Raji (cell line): ENCODE results near the gene HOMER2.

Experiments
- POLR2A ChIP-seq: IDR thresholded peaks from 2 replicates; pipeline ENCODE4 v1.6.1; 2011; ENCODE audit warnings: low read depth, low read length, control low read depth; ENCODE audit not compliant: insufficient read depth

HOMER2 gene

DNA sequence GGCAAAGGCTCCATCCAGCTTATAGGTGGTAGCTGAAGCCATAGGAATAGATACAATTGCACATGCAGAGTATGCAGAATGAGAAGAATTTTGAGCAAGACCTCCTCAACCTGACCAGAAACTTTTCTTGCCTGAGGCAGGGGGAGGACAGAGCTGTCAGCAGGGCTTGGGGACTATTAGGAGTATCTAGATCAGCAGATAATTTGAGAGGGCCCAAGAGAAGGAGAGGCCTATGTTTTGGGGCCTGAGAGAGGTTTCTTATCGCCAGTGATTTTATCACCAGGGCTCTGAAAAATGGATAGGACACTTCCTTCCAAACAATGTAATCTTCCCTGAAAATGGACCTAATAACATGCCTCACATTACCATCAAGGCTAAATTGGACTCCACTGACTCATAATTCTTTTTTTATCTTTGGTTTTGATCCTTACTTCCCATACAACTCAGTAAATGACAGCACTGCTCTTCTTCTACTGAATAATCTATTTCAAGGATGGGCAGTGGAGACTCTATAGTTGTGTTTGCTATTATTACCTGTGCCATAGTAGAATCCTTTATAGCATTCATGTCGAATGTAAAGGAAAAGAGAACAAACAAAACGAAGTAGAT lies 17.7 kb upstream of the HOMER2 start:
- no peak for TF ChIP-seq POLR2A

DNA sequence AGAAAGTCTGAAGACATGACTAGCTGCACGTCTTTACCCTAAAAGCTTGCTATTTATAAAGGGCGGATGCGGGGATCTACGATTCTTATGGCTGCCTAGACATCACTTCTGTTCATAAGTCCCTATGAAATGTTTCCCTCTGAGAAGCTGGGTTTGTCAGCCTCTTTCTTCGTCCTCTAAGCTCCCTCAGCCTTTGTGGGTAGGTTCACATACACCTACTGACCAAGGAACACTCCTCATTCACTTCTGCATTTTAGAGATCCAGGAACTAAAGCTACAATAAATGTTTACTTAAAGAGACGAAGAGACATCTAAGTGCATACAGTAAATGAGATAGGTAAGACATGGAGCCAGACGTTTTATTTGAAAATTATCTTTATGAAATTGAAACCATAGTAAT lies 16.8 kb upstream of the HOMER2 start:
- no peak for TF ChIP-seq POLR2A

DNA sequence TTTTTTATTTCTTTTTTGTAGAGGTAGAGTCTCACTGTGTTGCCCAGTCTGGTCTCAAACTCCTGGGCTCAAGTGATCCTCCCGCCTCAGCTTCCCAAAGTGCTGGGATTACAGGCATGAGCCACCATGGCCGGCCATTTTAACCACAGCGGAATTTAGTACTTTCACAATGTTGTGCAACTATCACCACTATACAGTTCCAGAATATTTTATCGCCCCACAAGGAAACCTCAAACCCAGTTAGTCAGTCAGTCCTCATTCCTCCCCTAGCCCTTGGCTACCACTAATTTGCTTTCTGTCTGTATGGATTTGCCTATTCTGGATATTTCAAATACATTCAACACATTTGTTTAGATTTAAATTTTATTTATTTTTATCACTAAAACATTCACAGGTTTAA lies 15.5 kb upstream of the HOMER2 start:
- no peak for TF ChIP-seq POLR2A

DNA sequence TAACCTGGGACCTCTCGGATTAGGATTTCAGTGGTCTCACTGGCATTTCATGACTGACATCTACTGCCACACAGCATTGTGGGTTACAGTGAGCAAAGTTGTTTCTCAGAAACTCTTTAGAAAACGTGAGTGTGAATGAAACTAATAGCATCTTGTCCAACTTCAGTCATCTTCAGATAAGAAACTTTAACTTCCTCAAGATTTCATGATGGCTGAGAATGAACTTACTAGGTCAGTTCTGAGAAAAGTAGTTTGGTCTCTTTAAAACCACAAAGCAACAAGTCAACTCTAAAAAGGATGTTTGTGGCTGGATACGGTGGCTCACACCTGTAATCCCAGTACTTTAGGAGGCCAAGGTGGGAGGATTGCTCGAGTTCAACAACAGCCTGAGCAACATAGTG lies 14.2 kb upstream of the HOMER2 start:
- no peak for TF ChIP-seq POLR2A

DNA sequence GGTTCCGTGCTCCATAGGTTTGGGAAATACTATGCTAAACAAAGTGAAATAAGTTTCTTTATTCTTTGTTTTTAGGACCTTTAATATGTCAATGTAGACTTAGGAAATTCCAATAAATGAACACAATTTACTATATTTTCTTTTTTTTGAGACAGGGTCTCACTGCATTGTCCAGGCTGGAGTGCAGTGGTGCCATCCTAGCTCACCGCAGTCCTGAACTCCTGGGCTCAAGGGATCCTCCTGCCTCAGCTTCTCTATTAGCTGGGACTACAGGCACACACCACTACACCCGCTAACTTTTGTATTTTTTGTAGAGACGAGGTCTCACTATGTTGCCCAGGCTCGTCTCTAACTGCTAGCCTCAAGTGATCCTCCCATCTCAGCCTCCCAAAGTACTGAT lies 12.4 kb upstream of the HOMER2 start:
- no peak for TF ChIP-seq POLR2A

DNA sequence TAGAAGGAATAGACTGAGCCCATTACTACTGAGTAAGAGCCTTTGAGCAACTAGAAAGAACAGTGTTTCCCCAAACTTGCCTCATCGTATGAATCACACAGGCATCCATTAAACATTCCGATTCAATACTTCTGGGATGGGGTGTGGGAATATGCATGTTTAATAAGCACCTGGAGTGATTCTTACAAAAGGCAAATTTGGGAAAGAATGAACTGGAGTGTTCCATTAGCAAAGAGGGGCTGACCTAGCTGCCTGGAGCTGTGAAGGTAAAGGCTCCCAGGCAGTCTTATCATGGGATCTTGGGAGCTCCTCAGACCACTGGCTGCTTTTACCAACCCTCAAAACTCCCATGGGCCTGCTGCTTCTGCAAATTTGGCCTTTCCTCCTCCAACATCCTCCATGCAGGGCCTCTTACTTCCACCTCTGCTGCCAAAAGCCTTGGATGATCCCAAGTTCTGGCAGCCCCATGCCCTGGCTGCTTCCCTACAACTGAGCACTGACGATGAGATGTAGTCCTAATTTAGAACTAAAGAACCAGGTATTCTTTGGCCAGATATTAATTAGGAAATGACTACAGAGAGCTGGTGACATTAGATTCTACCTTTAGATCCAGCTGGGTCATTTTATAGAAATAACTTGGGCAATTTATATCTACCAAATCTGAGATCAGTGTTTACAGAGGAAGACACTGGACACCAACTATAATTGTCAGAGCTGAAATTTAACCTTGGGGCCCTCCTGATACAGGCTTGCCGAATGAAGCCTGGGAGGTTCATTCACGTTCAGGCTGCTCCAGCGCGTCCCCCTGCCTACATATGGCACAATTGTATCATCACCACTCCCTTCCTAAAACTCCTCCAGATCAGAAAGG lies 11.2 kb upstream of the HOMER2 start:
- TF ChIP-seq POLR2A: no peak

DNA sequence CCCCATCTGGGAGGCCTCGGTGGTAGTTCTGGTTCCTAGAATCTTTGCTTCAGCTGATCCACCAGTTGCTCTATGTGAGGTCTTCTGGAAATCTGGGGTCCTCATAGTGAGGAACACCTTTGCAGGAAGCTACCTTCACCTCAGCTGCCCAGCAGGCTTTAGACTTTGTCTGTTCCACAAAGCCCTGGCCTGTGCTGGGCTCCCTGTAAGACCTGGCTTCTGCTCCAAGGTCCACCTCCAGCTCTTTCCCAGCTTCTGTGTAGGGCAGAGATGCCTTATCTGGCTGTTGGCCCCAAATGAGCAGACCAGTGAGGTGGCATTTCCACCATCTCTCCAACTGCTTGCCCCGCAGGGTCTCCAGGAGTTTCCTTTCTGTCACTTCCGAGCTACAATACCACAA lies 8.2 kb upstream of the HOMER2 start:
- no peak for TF ChIP-seq POLR2A

DNA sequence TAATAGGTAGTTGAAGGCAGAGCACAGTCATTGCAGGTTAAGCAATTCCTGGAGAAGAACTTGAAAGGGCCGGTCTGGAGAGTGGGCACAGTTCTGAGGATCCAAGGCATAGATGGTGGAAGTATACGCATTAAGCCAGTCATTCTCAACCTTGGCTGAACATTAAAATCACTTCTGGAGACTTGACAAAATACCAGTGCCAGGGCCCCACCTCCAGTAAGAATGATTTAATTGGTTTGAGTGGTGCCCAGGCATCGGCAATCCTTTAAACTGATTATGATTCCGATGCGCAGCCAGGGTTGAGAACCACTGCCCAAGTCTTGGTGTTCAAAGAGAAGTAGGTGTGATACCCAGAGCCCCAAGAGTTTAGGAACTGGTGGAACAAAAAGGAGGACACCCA lies 6.9 kb upstream of the HOMER2 start:
- TF ChIP-seq POLR2A: no peak

DNA sequence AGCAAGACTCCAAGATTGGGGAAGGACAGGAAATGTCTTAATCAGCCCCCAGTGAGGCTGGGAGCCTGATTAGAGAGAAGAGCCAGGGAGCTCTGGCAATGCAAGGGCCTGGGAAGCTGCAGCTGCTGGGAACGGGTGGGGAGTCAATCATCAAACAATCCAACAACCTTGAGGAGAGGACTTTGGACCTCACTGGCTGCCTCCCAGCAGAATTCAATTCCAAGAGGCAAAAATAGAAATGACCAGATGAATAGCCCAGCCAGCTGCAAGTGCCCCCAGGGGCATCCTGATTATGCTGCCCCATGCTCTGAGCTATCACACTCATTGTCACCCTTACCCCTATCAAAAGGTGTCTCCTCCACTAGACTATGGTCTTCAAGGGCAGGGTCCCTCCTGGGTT lies 6.1 kb upstream of the HOMER2 start:
- no peak for TF ChIP-seq POLR2A

DNA sequence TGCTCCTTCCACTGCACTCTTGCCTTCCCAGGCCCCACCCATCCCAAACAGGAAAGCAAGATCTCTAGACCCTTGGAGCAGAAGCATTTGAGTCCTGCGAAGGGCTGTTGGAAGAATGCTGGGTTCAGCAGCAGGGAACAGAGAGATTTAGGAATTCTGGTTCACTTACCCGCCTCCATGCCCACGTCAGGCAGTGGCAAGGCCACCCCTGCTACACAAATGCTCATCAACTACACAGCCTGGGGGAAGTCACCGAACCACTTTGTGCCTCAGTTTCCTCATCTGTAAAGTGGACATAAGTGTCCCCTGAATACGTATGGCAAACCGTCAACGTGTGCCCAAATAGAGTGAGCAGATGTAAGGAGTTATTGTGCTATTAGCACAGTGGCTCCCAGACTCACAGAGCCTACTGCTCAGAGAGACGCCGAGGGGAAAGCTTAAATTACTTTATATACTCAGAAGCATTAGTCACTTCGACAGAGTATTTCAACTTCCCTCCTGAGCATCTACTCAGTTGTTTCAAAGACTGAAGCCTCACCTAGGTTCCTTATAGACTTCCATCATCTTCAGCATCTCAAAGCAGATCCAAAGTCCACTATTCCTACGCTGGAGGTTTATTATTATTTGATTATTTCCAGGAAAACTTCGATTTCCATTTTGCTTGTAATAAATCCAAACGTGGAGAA lies 905 bp downstream of the HOMER2 start:
- TF ChIP-seq POLR2A: no peak

DNA sequence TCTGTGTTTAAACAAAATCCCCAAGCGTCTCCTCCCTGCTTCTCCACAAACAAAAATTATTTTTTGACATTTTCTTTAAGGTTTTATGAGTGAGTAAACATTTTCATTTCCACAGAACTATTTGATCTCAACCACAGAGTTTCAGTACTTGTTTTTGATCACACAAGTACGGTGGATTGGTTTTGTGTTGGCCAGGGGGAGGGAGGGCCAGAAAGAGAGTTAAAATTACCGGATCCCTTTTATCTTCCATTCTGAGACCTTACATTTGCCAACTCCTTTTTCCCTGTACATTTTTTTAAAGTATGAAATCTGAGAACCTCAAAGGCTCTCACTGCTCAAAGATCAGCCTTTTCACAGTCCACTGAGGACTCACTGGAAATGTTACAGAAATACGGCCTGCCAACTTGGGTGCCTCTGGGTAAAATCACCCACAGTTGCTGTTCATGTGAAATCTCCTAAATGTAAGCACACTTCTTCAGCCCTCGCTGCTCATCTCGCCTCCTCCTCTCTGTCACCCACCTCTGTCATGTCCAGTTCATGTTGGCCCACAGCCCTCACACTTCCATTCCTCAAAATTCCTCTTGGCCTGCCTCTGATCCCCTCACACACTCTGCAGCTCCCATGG lies 1.7 kb downstream of the HOMER2 start:
- no peak for TF ChIP-seq POLR2A

DNA sequence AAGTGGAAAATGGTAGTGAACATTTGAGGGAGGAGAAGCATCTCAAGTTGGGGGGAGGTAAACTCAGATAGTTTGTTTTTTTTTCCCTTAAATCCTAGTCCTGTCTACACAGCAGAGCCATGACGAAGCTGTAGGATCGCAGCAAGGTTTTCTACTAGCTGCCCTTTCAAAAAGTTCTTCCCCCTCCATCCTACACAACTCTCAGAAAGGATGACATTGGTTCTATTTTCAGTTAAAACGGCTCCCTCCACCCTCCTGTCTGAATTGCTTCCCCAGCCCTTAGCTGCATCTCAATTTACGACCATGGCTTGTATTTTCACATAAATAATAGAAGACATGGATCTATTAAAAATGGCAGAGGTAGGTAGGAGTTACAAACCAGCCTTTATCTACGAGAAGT lies 2.2 kb downstream of the HOMER2 start:
- no peak for TF ChIP-seq POLR2A

DNA sequence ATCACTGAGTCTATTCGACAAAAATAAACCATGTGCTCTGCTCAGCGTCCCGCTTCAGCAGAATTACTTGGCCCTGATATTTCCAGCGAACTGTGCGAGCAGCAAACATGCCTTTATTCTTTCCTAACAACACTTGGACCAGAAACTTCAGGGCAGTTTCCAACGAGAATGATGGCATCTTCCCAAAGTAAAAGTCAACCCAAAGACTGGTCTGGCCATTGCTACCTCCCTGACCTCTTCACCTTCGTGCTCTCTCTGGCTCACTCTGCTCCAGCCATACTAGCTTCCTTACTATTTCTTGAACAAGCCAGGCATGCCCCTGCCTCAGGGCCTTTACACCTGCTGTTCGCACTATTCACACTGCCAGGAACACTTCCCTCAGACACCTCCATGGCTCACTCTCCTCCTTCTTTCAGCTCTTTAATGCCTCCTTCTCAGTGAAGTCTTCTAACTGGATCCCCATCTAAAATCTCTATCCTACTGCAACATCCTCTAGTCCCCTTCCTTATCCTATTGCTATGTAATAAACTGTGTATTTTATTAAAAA lies 6.3 kb downstream of the HOMER2 start:
- no peak for TF ChIP-seq POLR2A

DNA sequence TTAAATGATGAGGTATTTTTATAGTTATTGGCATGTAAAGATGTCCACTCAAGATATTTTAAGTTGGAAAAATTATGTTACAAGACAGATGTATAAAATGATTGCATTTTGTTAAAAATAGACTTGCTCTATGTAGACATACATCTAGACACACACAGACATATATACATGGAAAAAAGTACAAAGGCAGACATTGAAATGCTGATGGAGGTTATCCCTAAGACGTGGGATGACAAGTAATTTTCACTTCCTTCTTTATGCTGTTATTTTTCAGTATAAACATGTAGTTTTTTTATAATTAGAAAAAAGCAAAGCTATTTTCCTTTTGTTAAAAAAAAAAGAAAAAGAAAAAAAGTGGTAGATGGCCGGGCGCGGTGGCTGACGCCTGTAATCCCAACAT lies 7.2 kb downstream of the HOMER2 start:
- no peak for TF ChIP-seq POLR2A

DNA sequence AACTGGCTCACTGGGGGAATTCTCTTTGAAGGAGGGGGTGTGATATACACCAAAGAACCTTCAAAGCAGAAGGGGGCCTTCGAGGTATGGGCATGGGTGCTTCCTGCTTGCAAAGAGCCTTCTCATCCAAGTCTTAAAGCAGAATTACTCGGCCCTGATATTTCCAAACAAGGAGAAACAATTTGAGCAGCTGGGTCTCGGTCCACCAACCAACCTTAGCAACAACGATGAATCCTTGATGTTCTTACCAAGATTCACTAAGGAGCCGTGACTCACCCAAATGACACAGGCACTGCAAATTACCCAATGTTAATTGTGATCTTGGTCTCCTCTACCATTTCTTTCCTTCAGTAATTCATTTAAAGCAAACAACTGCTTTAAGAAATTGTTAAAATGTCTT lies 7.7 kb downstream of the HOMER2 start:
- TF ChIP-seq POLR2A: no peak
